ENCODE data around the gene PYGL. TPM values are rescaled to one million over a fixed set of nuclear protein-coding genes. Genes with fewer than 3 reads are reported as not detected.

The PYGL gene
- total RNA-seq, 4 donors from 2014 or later = 17.8 to 24.8 (median 22.4) TPM

GRCh38 chr14:50860478-50861086, 83.7 kb downstream of the PYGL start:
- H3K27ac ChIP-seq = peak overlapping the region in 2 of 3 donors; percentile 44 to 47
- H3K36me3 ChIP-seq = no peaks in the 10 kb centered on the region
- peak overlapping the region in 1 of 3 donors; percentile 36 for H3K4me3 ChIP-seq (replicated peaks in 1 of 3)
- 8 to 9% methylated on average over 6 of the region's 6 CpGs for WGBS, 2 donors
- H3K27me3 ChIP-seq = no peaks in the 10 kb centered on the region
- no peaks in the 10 kb centered on the region for H3K9me3 ChIP-seq
- peaks cover 5% of the 10 kb centered on the region in 2 donors for H3K4me1 ChIP-seq
- no peak for TF ChIP-seq POLR2A (IDR thresholded peaks at IDR 0.05)
- TF ChIP-seq, protein P1, sequence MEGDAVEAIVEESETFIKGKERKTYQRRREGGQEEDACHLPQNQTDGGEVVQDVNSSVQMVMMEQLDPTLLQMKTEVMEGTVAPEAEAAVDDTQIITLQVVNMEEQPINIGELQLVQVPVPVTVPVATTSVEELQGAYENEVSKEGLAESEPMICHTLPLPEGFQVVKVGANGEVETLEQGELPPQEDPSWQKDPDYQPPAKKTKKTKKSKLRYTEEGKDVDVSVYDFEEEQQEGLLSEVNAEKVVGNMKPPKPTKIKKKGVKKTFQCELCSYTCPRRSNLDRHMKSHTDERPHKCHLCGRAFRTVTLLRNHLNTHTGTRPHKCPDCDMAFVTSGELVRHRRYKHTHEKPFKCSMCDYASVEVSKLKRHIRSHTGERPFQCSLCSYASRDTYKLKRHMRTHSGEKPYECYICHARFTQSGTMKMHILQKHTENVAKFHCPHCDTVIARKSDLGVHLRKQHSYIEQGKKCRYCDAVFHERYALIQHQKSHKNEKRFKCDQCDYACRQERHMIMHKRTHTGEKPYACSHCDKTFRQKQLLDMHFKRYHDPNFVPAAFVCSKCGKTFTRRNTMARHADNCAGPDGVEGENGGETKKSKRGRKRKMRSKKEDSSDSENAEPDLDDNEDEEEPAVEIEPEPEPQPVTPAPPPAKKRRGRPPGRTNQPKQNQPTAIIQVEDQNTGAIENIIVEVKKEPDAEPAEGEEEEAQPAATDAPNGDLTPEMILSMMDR (IDR thresholded peaks at IDR 0.05) = peak; percentile 47 to 82 (median 50)
- intact Hi-C loops (cut with DNase I) = no loop called here
- peak; percentile 76 to 83 for DNase-seq

- Histone ChIP-seq H3K27ac (no peak overlapping the region), H3K36me3 (no peaks in the 10 kb centered on the region), H3K4me3 (replicated peaks in 1 of 3) (no peak overlapping the region), H3K4me1 (peaks cover 5% of the 10 kb centered on the region in 2 donors), H3K27me3 (no peaks in the 10 kb centered on the region), H3K9me3 (no peaks in the 10 kb centered on the region)
- TF ChIP-seq, protein P1 (IDR thresholded peaks at IDR 0.05) = no peak
- TF ChIP-seq POLR2A (IDR thresholded peaks at IDR 0.05) = no peak
- DNase-seq = no peak
- 27% methylated on average over 1 of the region's 1 CpG; no CpG with 5 or more reads in 1 of the 2 donors for WGBS, 2 donors
- intact Hi-C loops (cut with DNase I) = no loop called here
These were observed 85.0 kb downstream of the PYGL start for GRCh38 chr14:50859296-50859624.

DNA sequence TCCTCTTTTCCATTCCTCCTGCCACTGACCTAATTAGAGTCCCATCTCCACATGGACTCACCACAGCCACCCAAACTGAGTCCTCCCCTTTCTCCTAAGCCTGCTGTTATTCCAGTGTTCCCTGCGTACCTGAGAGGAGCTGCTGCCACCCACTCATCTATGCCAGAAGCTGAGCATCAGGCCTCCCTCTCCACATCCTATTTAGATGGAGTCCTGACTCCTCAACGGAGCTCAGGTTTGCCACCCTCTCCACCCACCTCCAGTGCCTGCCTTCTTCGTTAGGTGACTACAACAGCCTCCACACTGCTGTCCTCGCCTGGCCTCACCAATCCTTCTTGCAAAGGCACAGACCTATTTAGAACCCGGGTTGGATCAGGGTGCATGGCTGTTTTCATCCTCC, 87.6 kb downstream of the PYGL start:
- 93 to 95% methylated on average over 5 of the region's 5 CpGs for WGBS, 2 donors
- DNase-seq = no peak
- no peaks in the 10 kb centered on the region for H3K27me3 ChIP-seq
- no peak overlapping the region for H3K27ac ChIP-seq
- intact Hi-C loops (cut with DNase I) = no loop called here
- H3K36me3 ChIP-seq = no peaks in the 10 kb centered on the region
- no peak overlapping the region for H3K4me3 ChIP-seq (replicated peaks in 1 of 3)
- TF ChIP-seq, protein P1 (IDR thresholded peaks at IDR 0.05) = no peak
- no peak for TF ChIP-seq POLR2A (IDR thresholded peaks at IDR 0.05)
- H3K4me1 ChIP-seq = peaks cover 5% of the 10 kb centered on the region in 2 donors
- no peaks in the 10 kb centered on the region for H3K9me3 ChIP-seq

GRCh38 chr14:50855558-50855957, 88.7 kb downstream of the PYGL start:
- H3K4me3 ChIP-seq (replicated peaks in 1 of 3) = no peak overlapping the region
- H3K27ac ChIP-seq = no peak overlapping the region
- WGBS, 2 donors = 57 to 59% methylated on average over 1 of the region's 1 CpG
- H3K27me3 ChIP-seq = no peaks in the 10 kb centered on the region
- H3K36me3 ChIP-seq = no peaks in the 10 kb centered on the region
- no peak for DNase-seq
- no peaks in the 10 kb centered on the region for H3K9me3 ChIP-seq
- TF ChIP-seq, protein P1 (IDR thresholded peaks at IDR 0.05) = no peak
- no peak for TF ChIP-seq POLR2A (IDR thresholded peaks at IDR 0.05)
- intact Hi-C loops (cut with DNase I) = no loop called here
- peaks cover 5% of the 10 kb centered on the region in 2 donors for H3K4me1 ChIP-seq

Other genes with a start within 250 kb of the PYGL start
- gene NIN, start 113.3 kb downstream of the PYGL start, total RNA-seq = 10 to 100 TPM; 22.3 to 25.5 (median 22.5) TPM
- gene ABHD12B, start 72.4 kb downstream of the PYGL start, total RNA-seq = under 1 TPM in 1 of 4 donors, not detected in 3; 0.11 TPM
- gene TRIM9, start 150.6 kb upstream of the PYGL start, total RNA-seq = 1 to 10 TPM in 3 of 4 donors, under 1 TPM in 1; 0.56 to 2.6 (median 1.8) TPM